ENCODE measurements around the gene SHKBP1.

Gene SHKBP1

DNA sequence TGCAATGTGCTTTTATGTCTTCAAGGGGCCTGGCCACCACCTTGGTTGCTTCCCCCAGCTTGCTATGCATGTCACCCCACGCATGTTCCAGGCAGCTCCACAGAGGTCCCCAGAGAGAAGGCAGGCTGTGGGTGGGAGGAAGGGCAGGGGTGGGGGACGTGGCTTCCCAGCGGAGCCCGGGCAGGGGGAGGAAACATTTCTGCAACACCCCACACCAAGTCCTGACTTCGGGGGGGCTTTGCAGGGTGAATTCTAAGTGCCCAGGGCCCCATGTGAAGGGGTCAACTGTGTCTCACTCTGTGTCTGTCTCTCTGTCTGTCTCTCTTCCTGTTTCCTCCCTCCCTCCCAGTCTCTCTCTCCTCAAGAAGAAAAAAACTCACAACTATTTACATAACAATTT is 64.1 kb downstream of the SHKBP1 start:
- peaks cover 10% of the 10 kb centered on the region for H3K4me1 ChIP-seq (ENCODE audit: control insufficient read depth, insufficient read depth, low read length)
- peaks cover 4% of the 10 kb centered on the region for H3K9me3 ChIP-seq (ENCODE audit: control insufficient read depth, insufficient read depth, low read depth, low read length)
- H3K27ac ChIP-seq (ENCODE audit: extremely low read depth, low read depth, low read length): no peak overlapping the region
- H3K36me3 ChIP-seq (ENCODE audit: control insufficient read depth in 2 of 2, insufficient read depth in 1 of 2, low read length in 2 of 2): no peaks in the 10 kb centered on the region; a peak in 1 of 3 replicates
- ChIA-PET CTCF (interaction anchor here (0.7 to 0.9 kb wide), 2 partner anchors 92 to 406 kb away, joined by 3 to 5 read pairs; no protein-coding TSS in a partner anchor), POLR2A (interaction anchor here (0.6 to 0.8 kb wide), 2 partner anchors 35 to 38 kb away, joined by 6 to 9 read pairs; no protein-coding TSS in a partner anchor)
- H3K4me3 ChIP-seq (ENCODE audit: low read depth, low read length): no peak overlapping the region
- TF ChIP-seq ZFHX2 (tag by site-specific recombination; conservative IDR thresholded peaks at IDR 0.05) (peak; percentile 78), GLIS1 (tag by site-specific recombination; IDR thresholded peaks at IDR 0.05) (peak; percentile 89), ZNF530 (tag by site-specific recombination; IDR thresholded peaks at IDR 0.05; ENCODE audit: low read depth) (no peak), ZNF114 (tag by site-specific recombination; IDR thresholded peaks at IDR 0.05) (no peak), GLIS2 (tag by site-specific recombination; IDR thresholded peaks at IDR 0.05) (peak; percentile 49), ZNF366 (tag by site-specific recombination; conservative IDR thresholded peaks at IDR 0.05) (peak; percentile 34; the same call in 1 of the 2 replicates), EGR2 (tag by site-specific recombination; IDR thresholded peaks at IDR 0.05; ENCODE audit: low read depth) (peak; percentile 82)
